GM08714 (cell line): ENCODE measurements around the gene INSM2.

ENCODE experiments used
- H3K4me3 ChIP-seq: fragments of 200-500 bp; sonication (Bioruptor generic); 2 replicates; pipeline ENCODE4 v1.5.1; 2014; ENCODE audit warnings: mild to moderate bottlenecking, low read length, inconsistent platforms
- ZNF274 ChIP-seq: IDR thresholded peaks from 2 replicates; pipeline ENCODE4 v1.6.1; 2012; ENCODE audit warnings: mild to moderate bottlenecking, low read depth, low read length

INSM2 gene

DNA sequence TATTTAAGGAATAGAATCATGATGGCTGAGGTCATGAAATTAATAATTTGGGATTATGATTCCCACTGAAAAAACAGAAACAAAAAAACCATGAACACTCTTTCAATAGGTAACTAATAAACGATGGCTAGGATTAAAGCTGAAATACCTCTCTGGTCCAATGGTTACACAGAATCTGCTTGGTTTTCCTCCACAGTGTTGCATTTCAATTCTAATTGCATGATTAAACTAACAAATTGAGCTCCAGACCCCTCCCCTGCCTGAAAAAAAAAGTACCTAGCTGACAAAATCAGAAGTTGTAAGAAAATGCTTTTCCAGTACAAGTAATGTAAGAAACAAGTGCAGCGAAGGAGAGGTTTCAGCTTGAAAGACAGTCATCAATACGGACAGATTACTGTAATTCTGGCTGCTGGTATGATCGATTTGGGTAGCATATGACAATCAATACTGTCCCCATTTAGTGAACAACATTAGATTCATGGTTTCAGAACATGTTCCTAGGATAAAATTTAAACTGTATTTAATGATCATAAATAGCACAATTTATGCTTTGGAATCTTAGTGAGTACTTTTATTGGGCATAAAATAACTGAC is 32.0 kb downstream of the INSM2 start:
- TF ChIP-seq ZNF274: no peak
- H3K4me3 ChIP-seq: no peak overlapping the region

DNA sequence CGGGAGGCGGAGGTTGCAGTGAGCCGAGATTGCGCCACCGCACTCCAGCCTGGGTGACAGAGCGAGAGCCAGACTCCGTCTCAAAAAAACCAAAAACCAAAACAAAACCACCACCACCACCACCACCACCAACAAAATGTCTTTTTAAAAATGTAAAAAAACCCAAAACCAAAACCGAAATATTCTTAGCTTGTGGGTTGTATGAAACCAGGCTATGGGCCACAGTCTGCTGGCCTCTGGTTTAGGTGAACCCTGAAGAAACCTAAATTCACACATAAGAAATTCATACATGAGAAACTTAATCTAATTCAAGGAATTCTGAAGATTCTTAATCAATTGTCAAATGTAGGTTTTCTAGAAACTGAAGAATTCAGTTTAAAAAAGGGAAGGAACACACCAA is 37.6 kb downstream of the INSM2 start:
- H3K4me3 ChIP-seq: no peak overlapping the region
- no peak for TF ChIP-seq ZNF274

DNA sequence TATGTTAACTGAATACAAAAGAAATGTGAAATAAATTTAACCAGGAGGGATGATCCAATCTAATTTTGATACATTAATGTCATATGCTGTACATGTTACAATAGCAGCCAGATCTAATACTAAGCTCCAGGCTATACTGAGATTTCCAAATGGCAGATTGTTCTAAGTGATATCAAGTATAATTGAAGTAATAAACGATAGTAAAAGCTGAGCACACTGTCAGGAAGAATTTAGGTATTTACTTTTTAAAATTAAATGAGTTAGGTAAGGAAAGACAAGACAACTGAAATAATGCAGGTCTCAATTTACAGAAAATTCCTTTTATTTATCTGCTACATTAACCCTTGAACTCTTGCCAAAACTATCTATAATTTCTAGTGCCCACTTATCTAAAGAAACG is 39.9 kb downstream of the INSM2 start:
- no peak overlapping the region for H3K4me3 ChIP-seq
- TF ChIP-seq ZNF274: no peak

GRCh38 chr14:35576260-35576659 is 42.3 kb downstream of the INSM2 start:
- no peak overlapping the region for H3K4me3 ChIP-seq
- no peak for TF ChIP-seq ZNF274

- no peak overlapping the region for H3K4me3 ChIP-seq
- no peak for TF ChIP-seq ZNF274
Measured at GRCh38 chr14:35576856-35577255, 42.9 kb downstream of the INSM2 start.

DNA sequence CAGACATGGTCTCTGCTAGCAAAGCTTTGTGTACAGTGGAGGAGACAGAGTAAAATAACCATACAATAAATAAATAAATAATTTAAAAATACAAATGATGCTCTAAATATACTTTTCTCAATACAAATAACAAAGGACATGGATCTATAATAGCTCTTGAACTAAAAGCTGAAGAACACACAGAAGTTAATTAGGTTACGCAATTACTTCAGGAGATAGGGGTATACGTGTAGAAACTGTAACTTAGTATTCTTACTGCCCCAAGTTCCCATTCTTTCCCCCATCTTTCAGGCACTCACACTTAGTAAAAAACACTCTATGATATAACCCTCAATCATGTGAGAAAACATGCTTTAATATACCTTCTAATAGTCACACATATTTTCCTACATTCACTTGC is 44.2 kb downstream of the INSM2 start:
- no peak overlapping the region for H3K4me3 ChIP-seq
- TF ChIP-seq ZNF274: no peak

GRCh38 chr14:35578639-35579038 is 44.7 kb downstream of the INSM2 start:
- no peak overlapping the region for H3K4me3 ChIP-seq
- no peak for TF ChIP-seq ZNF274
